Activated B cell treated with CpG ODN at 0.5 μM for 24 hours (primary cell): Measurements from ENCODE around the gene HHAT. TPM values are rescaled to one million over a fixed set of nuclear protein-coding genes. Genes with fewer than 3 reads are reported as not detected.

Experiments used
- ATAC-seq: fragments of 200-7000 bp; cut with Tn5 transposase; one replicate; pipeline ENCODE4 v1.10.0; 2021; ENCODE audit warnings: low read depth, mild to moderate bottlenecking, moderate library complexity
- CTCF ChIA-PET: fragments of 350-600 bp; sonication (Branson Sonifier 250); formaldehyde crosslinking; loops from one replicate; lab custom pipeline; 2021; ENCODE audit warnings: antibody characterized with exemption; lab: Charles Lee
- POLR2A ChIA-PET: fragments of 350-600 bp; sonication (Branson Sonifier 250); formaldehyde crosslinking; loops from one replicate; lab custom pipeline; 2021; ENCODE audit warnings: antibody characterized with exemption; lab: Charles Lee
- DNase-seq: peaks from one replicate; pipeline ENCODE4 v3.0.0; 2022
- H3K27ac Mint-ChIP-seq: one replicate; pipeline ENCODE4 v1.8.0; 2020; ENCODE audit warnings: mixed read lengths
- H3K27me3 Mint-ChIP-seq: one replicate; pipeline ENCODE4 v1.8.0; 2021; ENCODE audit warnings: mixed read lengths
- H3K36me3 Mint-ChIP-seq: one replicate; pipeline ENCODE4 v1.8.0; 2021; ENCODE audit warnings: low read depth, mixed read lengths
- H3K4me1 Mint-ChIP-seq: one replicate; pipeline ENCODE4 v1.8.0; 2021; ENCODE audit warnings: mixed read lengths
- H3K4me3 Mint-ChIP-seq: one replicate; pipeline ENCODE4 v1.8.0; 2020; ENCODE audit warnings: mild to moderate bottlenecking, mixed read lengths
- H3K9me3 Mint-ChIP-seq: one replicate; pipeline ENCODE4 v1.8.0; 2020; ENCODE audit warnings: mixed read lengths
- CTCF ChIP-seq: fragments of 200-600 bp; IDR thresholded peaks from one replicate; pipeline ENCODE4 v1.8.0; 2022; ENCODE audit warnings: antibody characterized with exemption, mild to moderate bottlenecking
- intact Hi-C: fragments of 100-400 bp; cut with micrococcal nuclease; formaldehyde crosslinking; loops from one replicate; pipeline ENCODE4 v1.15.1; 2024
- total RNA-seq: library from RNA; stranded (reverse); gene quantifications from 2 replicates; pipeline ENCODE4 v1.2.3, GENCODE V29; 2022

Gene HHAT
- total RNA-seq, 1 donor from 2014 or later = 8.5 TPM

GRCh38 chr1:210620867-210621488 lies 292.3 kb downstream of the HHAT start:
- H3K9me3 Mint-ChIP-seq = no peaks in the 10 kb centered on the region
- no peak for TF ChIP-seq CTCF
- no peaks in the 10 kb centered on the region for H3K4me1 Mint-ChIP-seq
- intact Hi-C loops = no loop called here
- H3K36me3 Mint-ChIP-seq = no peaks in the 10 kb centered on the region
- POLR2A ChIA-PET = no interaction called here
- ATAC-seq (no peak), DNase-seq (no peak)
- no peaks in the 10 kb centered on the region for H3K27me3 Mint-ChIP-seq
- no peak overlapping the region for H3K4me3 Mint-ChIP-seq
- H3K27ac Mint-ChIP-seq = no peak overlapping the region
- CTCF ChIA-PET = no interaction called here

GRCh38 chr1:210621712-210622111 lies 293.0 kb downstream of the HHAT start:
- DNase-seq = no peak
- no peaks in the 10 kb centered on the region for H3K4me1 Mint-ChIP-seq
- TF ChIP-seq CTCF = no peak
- intact Hi-C loops = no loop called here
- no peaks in the 10 kb centered on the region for H3K27me3 Mint-ChIP-seq
- H3K4me3 Mint-ChIP-seq = no peak overlapping the region
- H3K36me3 Mint-ChIP-seq = no peaks in the 10 kb centered on the region
- ChIA-PET POLR2A (no interaction called here), CTCF (no interaction called here)
- no peak overlapping the region for H3K27ac Mint-ChIP-seq
- no peak for ATAC-seq
- H3K9me3 Mint-ChIP-seq = no peaks in the 10 kb centered on the region

- ATAC-seq (no peak), DNase-seq (no peak)
- Mint-ChIP-seq H3K27ac (no peak overlapping the region), H3K4me3 (no peak overlapping the region), H3K27me3 (no peaks in the 10 kb centered on the region), H3K36me3 (no peaks in the 10 kb centered on the region), H3K4me1 (no peaks in the 10 kb centered on the region), H3K9me3 (no peaks in the 10 kb centered on the region)
- ChIA-PET CTCF (no interaction called here), POLR2A (no interaction called here)
- intact Hi-C loops = no loop called here
- TF ChIP-seq CTCF = no peak
These were observed 296.0 kb downstream of the HHAT start for GRCh38 chr1:210624722-210625121.

- ATAC-seq = no peak
- ChIA-PET POLR2A (no interaction called here), CTCF (no interaction called here)
- intact Hi-C loops = no loop called here
- H3K4me1 Mint-ChIP-seq = no peaks in the 10 kb centered on the region
- no peaks in the 10 kb centered on the region for H3K9me3 Mint-ChIP-seq
- H3K36me3 Mint-ChIP-seq = no peaks in the 10 kb centered on the region
- no peak overlapping the region for H3K27ac Mint-ChIP-seq
- no peak for TF ChIP-seq CTCF
- H3K27me3 Mint-ChIP-seq = no peaks in the 10 kb centered on the region
- no peak overlapping the region for H3K4me3 Mint-ChIP-seq
- no peak for DNase-seq
These were observed 297.0 kb downstream of the HHAT start for GRCh38 chr1:210625715-210626114.

GRCh38 chr1:210626341-210626740 lies 297.6 kb downstream of the HHAT start:
- intact Hi-C loops = no loop called here
- DNase-seq = no peak
- no peak overlapping the region for H3K4me3 Mint-ChIP-seq

More at GRCh38 chr1:210626341-210626740, 297.6 kb downstream of the HHAT start:
- Mint-ChIP-seq H3K27ac (no peak overlapping the region), H3K9me3 (no peaks in the 10 kb centered on the region), H3K27me3 (no peaks in the 10 kb centered on the region), H3K36me3 (peaks cover 2% of the 10 kb centered on the region), H3K4me1 (no peaks in the 10 kb centered on the region)
- no peak for TF ChIP-seq CTCF
- ATAC-seq = no peak
- CTCF ChIA-PET = no interaction called here
- POLR2A ChIA-PET = no interaction called here
